Panc1 (cell line): Measurements from ENCODE around the gene AHSP.

Source experiments
- POLR2AphosphoS5 ChIP-seq: IDR thresholded peaks from 2 replicates; pipeline ENCODE4 v1.6.1; 2012; ENCODE audit warnings: mild to moderate bottlenecking, low read depth, low read length, moderate library complexity
- SIN3A ChIP-seq: IDR thresholded peaks from 2 replicates; pipeline ENCODE4 v1.6.1; 2012; ENCODE audit warnings: low read depth, mild to moderate bottlenecking, low read length, moderate library complexity, borderline replicate concordance; ENCODE audit not compliant: insufficient read depth
- TCF7L2 ChIP-seq: IDR thresholded peaks from 2 replicates; pipeline ENCODE4 v1.6.1; 2011; ENCODE audit warnings: mild to moderate bottlenecking, low read depth, low read length, inconsistent platforms
- TF ChIP-seq, protein P1 (sequence below): fragments of 450-650 bp; IDR thresholded peaks from 2 replicates; pipeline ENCODE4 v1.5.1; 2017; ENCODE audit warnings: mild to moderate bottlenecking

DNA sequence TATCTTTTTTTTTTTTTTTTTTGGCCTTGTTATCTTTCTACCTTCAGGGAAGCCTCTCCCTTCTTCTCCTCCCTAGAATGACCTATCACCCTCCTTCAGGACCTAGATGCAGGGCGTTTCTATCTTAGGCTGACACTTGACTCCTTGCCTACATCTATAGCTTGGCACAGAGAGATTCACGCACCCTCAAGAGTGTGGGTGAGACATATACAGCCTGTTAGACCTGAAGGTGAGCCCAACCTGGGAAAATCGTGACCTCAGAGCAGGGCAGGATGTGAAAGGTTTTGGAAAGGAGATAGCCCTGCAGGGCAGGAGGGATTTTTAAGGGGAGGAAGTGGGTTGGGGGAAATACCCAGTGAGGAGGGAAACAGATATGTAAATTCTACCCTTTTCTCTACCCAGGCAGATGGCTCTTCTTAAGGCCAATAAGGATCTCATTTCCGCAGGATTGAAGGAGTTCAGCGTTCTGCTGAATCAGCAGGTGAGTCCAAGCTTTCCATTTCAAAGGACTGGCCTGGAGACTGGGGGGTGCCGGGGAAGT lies at the start of gene AHSP:
- TF ChIP-seq, protein P1, sequence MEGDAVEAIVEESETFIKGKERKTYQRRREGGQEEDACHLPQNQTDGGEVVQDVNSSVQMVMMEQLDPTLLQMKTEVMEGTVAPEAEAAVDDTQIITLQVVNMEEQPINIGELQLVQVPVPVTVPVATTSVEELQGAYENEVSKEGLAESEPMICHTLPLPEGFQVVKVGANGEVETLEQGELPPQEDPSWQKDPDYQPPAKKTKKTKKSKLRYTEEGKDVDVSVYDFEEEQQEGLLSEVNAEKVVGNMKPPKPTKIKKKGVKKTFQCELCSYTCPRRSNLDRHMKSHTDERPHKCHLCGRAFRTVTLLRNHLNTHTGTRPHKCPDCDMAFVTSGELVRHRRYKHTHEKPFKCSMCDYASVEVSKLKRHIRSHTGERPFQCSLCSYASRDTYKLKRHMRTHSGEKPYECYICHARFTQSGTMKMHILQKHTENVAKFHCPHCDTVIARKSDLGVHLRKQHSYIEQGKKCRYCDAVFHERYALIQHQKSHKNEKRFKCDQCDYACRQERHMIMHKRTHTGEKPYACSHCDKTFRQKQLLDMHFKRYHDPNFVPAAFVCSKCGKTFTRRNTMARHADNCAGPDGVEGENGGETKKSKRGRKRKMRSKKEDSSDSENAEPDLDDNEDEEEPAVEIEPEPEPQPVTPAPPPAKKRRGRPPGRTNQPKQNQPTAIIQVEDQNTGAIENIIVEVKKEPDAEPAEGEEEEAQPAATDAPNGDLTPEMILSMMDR: no peak
- TF ChIP-seq POLR2AphosphoS5: no peak
- TF ChIP-seq SIN3A: no peak
- TF ChIP-seq TCF7L2: no peak
